ENCODE results near the gene CBX8. TPM values are rescaled to one million over a fixed set of nuclear protein-coding genes. Genes with fewer than 3 reads are reported as not detected.

CBX8 gene
- total and polyA plus RNA-seq, 2 of the 8 experiments (the other 6 are each of a cell fraction or from before 2014, with no cell fraction given), result 0.09 to 2.1 TPM

DNA sequence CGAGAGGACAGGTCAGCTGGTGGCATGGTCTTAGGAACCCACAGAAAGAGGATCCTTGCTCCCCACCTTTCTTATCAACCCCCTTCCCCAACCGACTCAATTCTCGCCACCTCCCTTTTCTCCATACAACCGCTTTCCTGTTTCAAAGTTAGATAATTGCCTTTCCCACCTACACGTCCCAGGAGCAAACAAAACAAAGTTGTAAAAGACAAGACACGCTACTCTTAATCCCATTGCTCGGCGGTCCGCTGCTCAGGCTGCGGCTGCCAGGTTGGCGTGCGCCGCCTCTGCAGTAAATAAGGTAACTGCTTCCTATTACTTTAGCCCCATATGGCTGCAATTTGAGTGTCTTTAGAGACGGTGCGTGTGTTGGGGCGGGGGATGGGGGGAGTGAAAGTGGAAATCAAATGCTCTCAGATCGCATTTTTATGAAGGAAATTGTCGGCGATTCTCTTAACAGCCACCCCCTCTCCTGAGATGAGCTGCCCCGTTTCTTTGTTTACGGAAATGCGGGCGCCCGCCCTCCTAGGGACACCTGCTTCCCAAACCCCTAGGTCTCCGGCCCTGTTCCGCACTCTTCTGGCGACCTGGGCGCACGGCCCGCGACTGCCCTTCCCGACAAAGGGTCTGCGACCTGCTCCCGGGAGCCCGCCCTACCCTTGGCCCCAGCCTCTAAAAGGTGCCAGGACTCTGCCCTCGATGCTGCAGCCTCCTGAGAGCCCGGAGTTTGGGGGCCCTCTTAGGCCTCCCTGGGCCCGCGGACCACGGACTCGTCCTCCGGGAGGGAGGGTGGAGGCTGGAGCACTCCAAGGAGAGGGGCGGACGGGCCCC lies 3.7 kb upstream of the CBX8 start:
- H3K27me3 ChIP-seq (replicated peaks in 1 of 4; ENCODE audit: control insufficient read depth in 3 of 4, extremely low read depth in 1 of 4, insufficient read depth in 3 of 4, low read length in 3 of 4), result peaks cover 86 to 92% (median 90%) of the 10 kb centered on the region in 4 experiments
- peaks cover 8 to 24% of the 10 kb centered on the region in 2 experiments for H4K20me1 ChIP-seq (replicated peaks in 1 of 2; ENCODE audit: control insufficient read depth in 1 of 2, insufficient read depth in 2 of 2, low read length in 2 of 2)
- H3K14ac ChIP-seq (ENCODE audit: insufficient read length), result no peak overlapping the region
- peak overlapping the region; percentile 63 to 70 for H3K4me2 ChIP-seq (ENCODE audit: insufficient read depth in 1 of 2, low read depth in 2 of 2, low read length in 2 of 2)
- H3K9ac ChIP-seq (replicated peaks in 1 of 4; ENCODE audit: extremely low read depth in 1 of 4, low read depth in 3 of 4, low read length in 3 of 4), result no peak overlapping the region
- H4K8ac ChIP-seq (ENCODE audit: extremely low read depth, insufficient read depth, low read length), result no peak overlapping the region
- H3K56ac ChIP-seq (replicated peaks; ENCODE audit: insufficient read length, low read depth, low read length), result no peak overlapping the region
- peak overlapping the region; percentile 24 to 53 (median 40); a peak in 6 of 8 replicates for H3K4me3 ChIP-seq (ENCODE audit: extremely low read depth in 1 of 4, insufficient read depth in 2 of 4, low read depth in 3 of 4, low read length in 4 of 4)
- H3K23ac ChIP-seq (ENCODE audit: insufficient read length), result no peak overlapping the region
- H3K27ac ChIP-seq (ENCODE audit: low read depth, low read length), result no peak overlapping the region
- no peaks in the 10 kb centered on the region for H3K79me2 ChIP-seq (ENCODE audit: control insufficient read depth in 1 of 2, insufficient read depth in 2 of 2, low read length in 2 of 2)
- H3K18ac ChIP-seq (ENCODE audit: extremely low read depth, low read length), result peak overlapping the region; percentile 71
- peaks cover 3% of the 10 kb centered on the region for H3K23me2 ChIP-seq (ENCODE audit: low read depth, low read length)
- peak in 1 of 2 experiments; percentile 87 for DNase-seq (ENCODE audit: low read depth in 1 of 2, low spot score in 2 of 2)
- no peak overlapping the region for H4K91ac ChIP-seq (replicated peaks; ENCODE audit: insufficient read length, low read length)
- H3K79me1 ChIP-seq (ENCODE audit: low read depth, low read length), result no peaks in the 10 kb centered on the region
- H3K4ac ChIP-seq (replicated peaks; ENCODE audit: insufficient read length, low read depth, low read length), result no peak overlapping the region
- 1% methylated on average over 40 of the region's 44 CpGs; no CpG with 5 or more reads in 1 of the 2 experiments for WGBS, 2 experiments (ENCODE audit: extremely low coverage in 1 of 2, insufficient coverage in 1 of 2, insufficient read length in 1 of 2, insufficient replicate concordance in 2 of 2, low coverage in 1 of 2, low lambda C conversion rate in 2 of 2, missing lambda C conversion rate in 1 of 2)
- peak overlapping the region; percentile 42; the same call in 1 of the 2 replicates for H2BK12ac ChIP-seq (ENCODE audit: low read depth, low read length)
- H3K9me3 ChIP-seq (ENCODE audit: insufficient read depth in 2 of 2, low read depth in 1 of 2, low read length in 1 of 2), result peaks cover 0 to 7% of the 10 kb centered on the region in 2 experiments; a peak in 3 of 4 replicates
- no peak overlapping the region for H4K5ac ChIP-seq (ENCODE audit: insufficient read length, low read depth, low read length)
- no peak overlapping the region for H2AK5ac ChIP-seq (ENCODE audit: low read depth, low read length)
- ChIA-PET POLR2A (ENCODE audit: partially characterized antibody) (interaction anchor here (1.1 to 24.0 kb wide), 10 partner anchors 10 to 42 kb away, joined by 3 to 374 read pairs (median 6); partner anchors contain the start of genes CBX2 and CBX4), CTCF (ENCODE audit: partially characterized antibody) (interaction anchor here (0.9 to 19.1 kb wide), 11 partner anchors 8 to 175 kb away, joined by 3 to 576 read pairs (median 7); partner anchors contain the start of gene CBX4)
- no peak overlapping the region for H2BK5ac ChIP-seq (ENCODE audit: low read depth, low read length)
- peaks cover 0 to 12% (median 0%) of the 10 kb centered on the region in 4 experiments; a peak in 1 of 8 replicates for H3K36me3 ChIP-seq (ENCODE audit: control insufficient read depth in 2 of 4, insufficient read depth in 4 of 4, low read length in 3 of 4)
- H3K4me1 ChIP-seq (replicated peaks in 1 of 4; ENCODE audit: control insufficient read depth in 3 of 4, insufficient read depth in 4 of 4, low read length in 3 of 4), result peaks cover 4 to 55% (median 41%) of the 10 kb centered on the region in 4 experiments
- peak overlapping the region; percentile 95; the same call in 1 of the 2 replicates for H2BK15ac ChIP-seq (ENCODE audit: low read length)
- no peak overlapping the region for H2BK20ac ChIP-seq (ENCODE audit: low read length)
- FAIRE-seq, result peak; percentile 7
- no peak overlapping the region for H2AFZ ChIP-seq (ENCODE audit: low read length)
- no peak overlapping the region for H2BK120ac ChIP-seq (replicated peaks; ENCODE audit: low read depth, low read length)
- no peak for TF ChIP-seq TAF7 (optimal IDR thresholded peaks at IDR 0.05; ENCODE audit: borderline replicate concordance, low read depth, low read length)
- TF ChIP-seq TBP (IDR thresholded peaks at IDR 0.05; ENCODE audit: low read depth, low read length), result no peak
- TF ChIP-seq PHF8 (conservative IDR thresholded peaks at IDR 0.05; ENCODE audit: low read depth, low read length), result no peak
- TF ChIP-seq CTBP2 (IDR thresholded peaks at IDR 0.05; ENCODE audit: borderline replicate concordance, insufficient read depth, insufficient read length, low read length), result peak; percentile 81
- peak; percentile 67 for TF ChIP-seq SP1 (IDR thresholded peaks at IDR 0.05; ENCODE audit: low read depth, low read length)
- no peak for TF ChIP-seq CEBPB (IDR thresholded peaks at IDR 0.05; ENCODE audit: low read depth, low read length)
- TF ChIP-seq EP300 (IDR thresholded peaks at IDR 0.05; ENCODE audit: borderline replicate concordance in 1 of 2, low read depth in 2 of 2, low read length in 2 of 2), result peak in 1 of 2 experiments; percentile 89; a peak in 1 of 3 replicates
- TF ChIP-seq RNF2 (IDR thresholded peaks at IDR 0.05; ENCODE audit: borderline replicate concordance, low read depth, low read length, missing control alignments, poor library complexity, severe bottlenecking), result peak; percentile 39
- TF ChIP-seq POLR2A (IDR thresholded peaks at IDR 0.05; ENCODE audit: control extremely low read depth in 1 of 2, low read depth in 2 of 2, low read length in 2 of 2), result no peak
- TF ChIP-seq SIN3A (conservative IDR thresholded peaks at IDR 0.05 in 1 of 2, IDR thresholded peaks at IDR 0.05 in 1 of 2; ENCODE audit: low read depth in 1 of 2, low read length in 2 of 2), result 0 out of 4 replicates have a peak, but pooled peaks of 1 of the 2 experiments have one; percentile 45

All from H1 (cell line).